H9 (cell line): ENCODE data around the gene ARHGAP45. TPM values are rescaled to one million over a fixed set of nuclear protein-coding genes. Genes with fewer than 3 reads are reported as not detected.

ENCODE experiments used
- DNase-seq: peaks from one replicate; pipeline ENCODE4 v3.0.0-alpha.2; 2017
- H2AFZ ChIP-seq: one replicate; pipeline ENCODE4 v1.6.1; 2013; ENCODE audit warnings: mild to moderate bottlenecking, low read length, control low read depth, moderate library complexity
- H2AK5ac ChIP-seq: 2 replicates; pipeline ENCODE4 v1.6.1; 2013; ENCODE audit warnings: low read length, control low read depth, mixed read lengths; ENCODE audit not compliant: insufficient read length
- H2BK120ac ChIP-seq: one replicate; pipeline ENCODE4 v1.6.1; 2013; ENCODE audit warnings: low read depth, mild to moderate bottlenecking, low read length, control low read depth, inconsistent platforms; ENCODE audit not compliant: poor library complexity, severe bottlenecking
- H2BK12ac ChIP-seq: 2 replicates; pipeline ENCODE4 v1.6.1; 2013; ENCODE audit warnings: low read length, control low read depth, mixed read lengths, low read depth; ENCODE audit not compliant: insufficient read length
- H2BK15ac ChIP-seq: 2 replicates; pipeline ENCODE4 v1.6.1; 2013; ENCODE audit warnings: low read depth, low read length, control low read depth
- H2BK20ac ChIP-seq: one replicate; pipeline ENCODE4 v1.6.1; 2013; ENCODE audit warnings: low read depth, mild to moderate bottlenecking, low read length, control low read depth, inconsistent platforms; ENCODE audit not compliant: poor library complexity, severe bottlenecking
- H2BK5ac ChIP-seq: 2 replicates; pipeline ENCODE4 v1.6.1; 2013; ENCODE audit warnings: low read length, control low read depth, mixed read lengths; ENCODE audit not compliant: insufficient read length
- H3K14ac ChIP-seq: 2 replicates; pipeline ENCODE4 v1.6.1; 2013; ENCODE audit warnings: low read length, control low read depth; ENCODE audit not compliant: insufficient read depth
- H3K18ac ChIP-seq: 2 replicates; pipeline ENCODE4 v1.6.1; 2013; ENCODE audit warnings: low read depth, mild to moderate bottlenecking, mixed read lengths, low read length, control low read depth; ENCODE audit not compliant: insufficient read length
- H3K23ac ChIP-seq: 2 replicates; pipeline ENCODE4 v1.6.1; 2013; ENCODE audit warnings: low read length, control low read depth, mixed read lengths, low read depth; ENCODE audit not compliant: insufficient read length
- H3K23me2 ChIP-seq: 2 replicates; pipeline ENCODE4 v1.6.1; 2013; ENCODE audit warnings: low read depth, mild to moderate bottlenecking, mixed read lengths, low read length, control low read depth; ENCODE audit not compliant: insufficient read length, poor library complexity, severe bottlenecking
- H3K27ac ChIP-seq: 2 replicates; pipeline ENCODE4 v1.5.1; 2013; ENCODE audit warnings: low read length, control low read depth, mixed read lengths, low read depth; ENCODE audit not compliant: insufficient read length
- H3K27me3 ChIP-seq: 2 replicates; pipeline ENCODE4 v1.6.1; 2013; ENCODE audit warnings: low read length, control low read depth, inconsistent platforms; ENCODE audit not compliant: insufficient read depth
- H3K4ac ChIP-seq: 2 replicates; pipeline ENCODE4 v1.6.1; 2013; ENCODE audit warnings: low read depth, mild to moderate bottlenecking, control low read depth, inconsistent platforms, low read length, moderate library complexity
- H3K4me1 ChIP-seq: 2 replicates; pipeline ENCODE4 v1.6.1; 2013; ENCODE audit warnings: low read length, control low read depth, inconsistent platforms; ENCODE audit not compliant: insufficient read depth
- H3K4me2 ChIP-seq: 2 replicates; pipeline ENCODE4 v1.6.1; 2013; ENCODE audit warnings: low read length, control low read depth, mixed read lengths; ENCODE audit not compliant: insufficient read length, insufficient read depth
- H3K56ac ChIP-seq: 2 replicates; pipeline ENCODE4 v1.6.1; 2013; ENCODE audit warnings: low read depth, mild to moderate bottlenecking, mixed read lengths, low read length, control low read depth; ENCODE audit not compliant: insufficient read length
- H3K79me1 ChIP-seq: 2 replicates; pipeline ENCODE4 v1.6.1; 2013; ENCODE audit warnings: low read depth, mild to moderate bottlenecking, moderate library complexity, low read length, control low read depth, inconsistent platforms; ENCODE audit not compliant: insufficient read depth, poor library complexity, severe bottlenecking
- H3K79me2 ChIP-seq: 2 replicates; pipeline ENCODE4 v1.6.1; 2013; ENCODE audit warnings: low read length, control low read depth, inconsistent platforms; ENCODE audit not compliant: insufficient read depth
- H3K9ac ChIP-seq: 2 replicates; pipeline ENCODE4 v1.6.1; 2013; ENCODE audit warnings: low read length, control low read depth, mixed read lengths; ENCODE audit not compliant: insufficient read length; ENCODE audit errors: extremely low read depth
- H3K9me3 ChIP-seq: one replicate; pipeline ENCODE4 v1.6.1; 2013; ENCODE audit warnings: low read depth, low read length, inconsistent platforms; ENCODE audit not compliant: control insufficient read depth
- H3T11ph ChIP-seq: one replicate; pipeline ENCODE4 v1.6.1; 2013; ENCODE audit warnings: mild to moderate bottlenecking, low read length, control low read depth, inconsistent platforms
- H4K20me1 ChIP-seq: one replicate; pipeline ENCODE4 v1.6.1; 2013; ENCODE audit not compliant: control insufficient read depth, insufficient read length, insufficient read depth
- H4K5ac ChIP-seq: 2 replicates; pipeline ENCODE4 v1.6.1; 2013; ENCODE audit warnings: low read depth, mild to moderate bottlenecking, mixed read lengths, low read length, control low read depth; ENCODE audit not compliant: insufficient read length
- H4K8ac ChIP-seq: replicated peaks from 2 replicates; pipeline ENCODE4 v1.6.1; 2013; ENCODE audit warnings: low read length, control low read depth, mixed read lengths, low read depth; ENCODE audit not compliant: insufficient read length
- H4K91ac ChIP-seq: 2 replicates; pipeline ENCODE4 v1.6.1; 2013; ENCODE audit warnings: low read depth, mild to moderate bottlenecking, moderate library complexity, mixed read lengths, low read length, control low read depth; ENCODE audit not compliant: insufficient read length
- H3K27ac Mint-ChIP-seq, 3 experiments: 2 replicates in 2 of 3; 3 replicates in 1 of 3; pipeline ENCODE4 v1.8.0; 2020 to 2021; ENCODE audit warnings: mixed read lengths in 3 of 3, mild to moderate bottlenecking in 1 of 3, moderate library complexity in 1 of 3
- H3K27me3 Mint-ChIP-seq: 2 replicates; pipeline ENCODE4 v1.8.0; 2021; ENCODE audit warnings: low read depth, mild to moderate bottlenecking, moderate library complexity, mixed read lengths
- H3K36me3 Mint-ChIP-seq, 3 experiments: 2 replicates in 2 of 3; 3 replicates in 1 of 3; pipeline ENCODE4 v1.8.0; 2020 to 2021; ENCODE audit warnings: low read depth in 3 of 3, mixed read lengths in 3 of 3; ENCODE audit not compliant: insufficient read depth in 1 of 3
- H3K4me1 Mint-ChIP-seq, 2 experiments: 2 replicates each; pipeline ENCODE4 v1.8.0; 2020; ENCODE audit warnings: mixed read lengths in 2 of 2
- H3K4me3 Mint-ChIP-seq, 2 experiments: 2 replicates in 1 of 2; 3 replicates in 1 of 2; pipeline ENCODE4 v1.8.0; 2020 to 2021; ENCODE audit warnings: mild to moderate bottlenecking in 2 of 2, mixed read lengths in 2 of 2, moderate library complexity in 1 of 2
- H3K9me3 Mint-ChIP-seq, 2 experiments: 2 replicates in 1 of 2; 3 replicates in 1 of 2; pipeline ENCODE4 v1.8.0; 2020; ENCODE audit warnings: mild to moderate bottlenecking in 2 of 2, mixed read lengths in 2 of 2, moderate library complexity in 1 of 2
- WGBS: extraction: QIAGEN DNeasy Blood & Tissue Kit; methylation state at CpG from one replicate; pipeline ENCODE4 v1.1.7; 2013; ENCODE audit warnings: missing lambda C conversion rate, low lambda C conversion rate, mixed read lengths; ENCODE audit not compliant: insufficient read length; ENCODE audit errors: extremely low coverage; 5-methylcytosine and 5-hydroxymethylcytosine counted together
- total RNA-seq: library from RNA; stranded (reverse); gene quantifications from 2 replicates; pipeline ENCODE4 v1.2.1, GENCODE V29; 2021
- TF ChIP-seq, protein P1 (sequence below): fragments of 200-600 bp; sonication (generic); conservative IDR thresholded peaks from 3 replicates; pipeline ENCODE4 v1.8.0; 2021; ENCODE audit warnings: antibody characterized with exemption, mild to moderate bottlenecking

The ARHGAP45 gene
- total RNA-seq, 1 experiment from 2014 or later: 39.8 TPM

DNA sequence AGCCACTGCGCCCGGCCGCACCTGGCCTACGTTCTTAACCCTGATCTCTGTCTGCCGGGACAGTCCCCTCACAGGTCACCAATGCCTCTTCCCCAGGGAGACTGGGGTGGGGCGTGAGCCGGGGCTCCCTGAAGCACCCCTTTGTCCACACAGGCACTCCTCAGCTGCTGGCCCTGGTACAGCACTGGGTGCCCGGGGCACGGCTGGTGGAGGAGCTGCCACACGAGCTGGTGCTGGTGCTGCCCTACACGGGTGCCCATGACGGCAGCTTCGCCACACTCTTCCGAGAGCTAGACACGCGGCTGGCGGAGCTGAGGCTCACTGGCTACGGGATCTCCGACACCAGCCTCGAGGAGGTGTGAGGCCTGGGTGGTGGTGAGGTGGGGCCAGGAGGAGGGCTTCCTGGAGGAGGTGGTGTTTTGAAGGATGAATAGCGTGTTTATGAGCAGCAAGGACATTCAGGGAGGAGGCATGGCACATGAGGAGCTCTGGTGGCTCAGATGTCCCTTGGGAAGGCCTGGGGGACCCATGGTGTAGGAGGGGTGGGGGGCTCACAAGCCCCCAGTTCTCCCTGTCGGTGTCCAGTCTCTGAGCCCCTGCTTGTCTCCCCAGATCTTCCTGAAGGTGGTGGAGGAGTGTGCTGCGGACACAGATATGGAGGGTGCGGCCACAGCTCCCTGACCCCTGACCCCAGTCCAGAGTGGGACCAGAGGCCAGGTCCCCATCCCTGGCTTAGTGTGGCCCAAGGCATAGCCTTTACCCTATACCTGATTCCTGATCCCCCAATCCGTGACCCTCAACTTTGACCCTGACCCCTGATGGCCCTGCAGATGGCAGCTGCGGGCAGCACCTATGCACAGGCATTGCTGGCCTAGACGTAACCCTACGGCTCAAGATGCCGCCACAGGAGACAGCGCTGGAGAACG is 13.5 kb upstream of the ARHGAP45 start:
- Histone ChIP-seq H2BK15ac (no peak overlapping the region), H2BK5ac (no peak overlapping the region), H3K14ac (no peak overlapping the region), H4K20me1 (no peaks in the 10 kb centered on the region), H3K79me2 (no peaks in the 10 kb centered on the region), H3K56ac (no peak overlapping the region), H3K18ac (no peak overlapping the region), H3K4me2 (no peak overlapping the region), H3K9ac (no peak overlapping the region), H4K5ac (no peak overlapping the region), H3T11ph (no peak overlapping the region), H2BK12ac (no peak overlapping the region), H2AFZ (no peak overlapping the region), H4K8ac (no peak overlapping the region), H3K4ac (no peak overlapping the region), H3K23me2 (no peaks in the 10 kb centered on the region), H3K4me1 (no peaks in the 10 kb centered on the region), H2BK20ac (no peak overlapping the region), H3K9me3 (peaks cover 17% of the 10 kb centered on the region), H2AK5ac (no peak overlapping the region), H2BK120ac (no peak overlapping the region), H3K23ac (no peak overlapping the region), H3K27ac (no peak overlapping the region), H3K27me3 (no peaks in the 10 kb centered on the region), H3K79me1 (no peaks in the 10 kb centered on the region), H4K91ac (no peak overlapping the region)
- no peak for DNase-seq
- Mint-ChIP-seq H3K27ac (no peak overlapping the region), H3K36me3 (peaks cover 2 to 17% (median 11%) of the 10 kb centered on the region in 3 experiments; a peak in 4 of 7 replicates), H3K9me3 (no peaks in the 10 kb centered on the region), H3K27me3 (no peaks in the 10 kb centered on the region; the same call in none of the 2 replicates), H3K4me3 (no peak overlapping the region), H3K4me1 (peaks cover 2 to 15% of the 10 kb centered on the region in 2 experiments; a peak in 3 of 4 replicates)
- TF ChIP-seq, protein P1, sequence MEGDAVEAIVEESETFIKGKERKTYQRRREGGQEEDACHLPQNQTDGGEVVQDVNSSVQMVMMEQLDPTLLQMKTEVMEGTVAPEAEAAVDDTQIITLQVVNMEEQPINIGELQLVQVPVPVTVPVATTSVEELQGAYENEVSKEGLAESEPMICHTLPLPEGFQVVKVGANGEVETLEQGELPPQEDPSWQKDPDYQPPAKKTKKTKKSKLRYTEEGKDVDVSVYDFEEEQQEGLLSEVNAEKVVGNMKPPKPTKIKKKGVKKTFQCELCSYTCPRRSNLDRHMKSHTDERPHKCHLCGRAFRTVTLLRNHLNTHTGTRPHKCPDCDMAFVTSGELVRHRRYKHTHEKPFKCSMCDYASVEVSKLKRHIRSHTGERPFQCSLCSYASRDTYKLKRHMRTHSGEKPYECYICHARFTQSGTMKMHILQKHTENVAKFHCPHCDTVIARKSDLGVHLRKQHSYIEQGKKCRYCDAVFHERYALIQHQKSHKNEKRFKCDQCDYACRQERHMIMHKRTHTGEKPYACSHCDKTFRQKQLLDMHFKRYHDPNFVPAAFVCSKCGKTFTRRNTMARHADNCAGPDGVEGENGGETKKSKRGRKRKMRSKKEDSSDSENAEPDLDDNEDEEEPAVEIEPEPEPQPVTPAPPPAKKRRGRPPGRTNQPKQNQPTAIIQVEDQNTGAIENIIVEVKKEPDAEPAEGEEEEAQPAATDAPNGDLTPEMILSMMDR: no peak
- WGBS: no CpG with 5 or more reads among the region's 31 CpGs
